K562 (cell line): ENCODE results near the gene OR2T34. TPM values are rescaled to one million over a fixed set of nuclear protein-coding genes. Genes with fewer than 3 reads are reported as not detected.

Experiments used
- ATAC-seq: fragments of 200-7000 bp; cut with Tn5 transposase; 3 replicates; pipeline ENCODE4 v1.9.1; 2020; ENCODE audit warnings: moderate library complexity
- BruUV-seq: library from RNA; stranded (reverse); fragments of 400-500 nt; replicated peaks from 2 replicates; lab custom pipeline; 2021; lab: Mats Ljungman, UMichigan
- CTCF ChIA-PET: fragments of 300-600 bp; formaldehyde crosslinking; extraction: SDS; loops from one replicate; lab custom pipeline; 2021; ENCODE audit warnings: low intra/inter-chr PET ratio; lab: Yijun Ruan, JAX
- POLR2A ChIA-PET: fragments of 300-600, 350-650 bp; sonication (Branson Sonifier 250); formaldehyde crosslinking; extraction: SDS; loops from one replicate; lab custom pipeline; 2021; ENCODE audit warnings: antibody characterized with exemption, inconsistent platforms; lab: Yijun Ruan, JAX
- DNase-seq, 4 experiments: peaks; one replicate each; pipeline versions ENCODE4 v3.0.0 to v3.0.0-alpha.2; 2011 to 2018; ENCODE audit warnings: low spot score in 3 of 4, mixed read lengths in 3 of 4; ENCODE audit errors: extremely low read depth in 1 of 4
- FAIRE-seq: peaks from 2 replicates; lab custom pipeline; 2011; peaks lifted over from hg19 to GRCh38; lab: Jason Lieb, UNC
- H2AFZ ChIP-seq: 2 replicates; pipeline ENCODE4 v1.6.0; 2011; ENCODE audit warnings: low read depth, low read length, control low read depth, inconsistent platforms
- H3K27ac ChIP-seq: fragments of 200-600 bp; 3 replicates; pipeline ENCODE4 v1.8.0; 2011; ENCODE audit warnings: low read depth, mild to moderate bottlenecking, control low read depth, inconsistent platforms, low read length, moderate library complexity, mixed read lengths; ENCODE audit errors: extremely low read depth
- H3K27me3 ChIP-seq, 2 experiments: fragments of 300-600 bp in 1 of 2; 2 replicates in 1 of 2; 3 replicates in 1 of 2; pipeline versions ENCODE4 v1.6.0 to v1.8.0; 2011; ENCODE audit warnings: inconsistent platforms in 2 of 2, low read length in 2 of 2, mild to moderate bottlenecking in 1 of 2, mixed read lengths in 1 of 2, moderate library complexity in 1 of 2; ENCODE audit not compliant: control insufficient read depth in 2 of 2, insufficient read depth in 2 of 2
- H3K36me3 ChIP-seq: fragments of 300-600 bp; 3 replicates; pipeline ENCODE4 v1.8.0; 2011; ENCODE audit warnings: mild to moderate bottlenecking, low read length, inconsistent platforms; ENCODE audit not compliant: control insufficient read depth, insufficient read depth
- H3K4me1 ChIP-seq, 2 experiments: fragments of 200-600 bp in 1 of 2; replicated peaks in 1 of 2; 2 replicates in 1 of 2; 3 replicates in 1 of 2; pipeline versions ENCODE4 v1.5.1 to v1.8.0; 2011; ENCODE audit warnings: inconsistent platforms in 2 of 2, low read length in 2 of 2, mild to moderate bottlenecking in 1 of 2, mixed read lengths in 1 of 2, moderate library complexity in 1 of 2; ENCODE audit not compliant: control insufficient read depth in 2 of 2, insufficient read depth in 2 of 2
- H3K4me2 ChIP-seq: 2 replicates; pipeline ENCODE4 v1.6.1; 2011; ENCODE audit warnings: low read length, control low read depth, inconsistent platforms, mixed read lengths; ENCODE audit not compliant: insufficient read depth
- H3K4me3 ChIP-seq: fragments of 200-600 bp; sonication (generic), shearing (Covaris generic); 2 replicates; pipeline ENCODE4 v1.5.1; 2016; ENCODE audit warnings: control low read depth, inconsistent platforms
- H3K79me2 ChIP-seq: fragments of 200-600 bp; 3 replicates; pipeline ENCODE4 v1.8.0; 2011; ENCODE audit warnings: low read length, inconsistent platforms; ENCODE audit not compliant: control insufficient read depth, insufficient read depth
- H3K9ac ChIP-seq, 2 experiments: 2 replicates each; pipeline versions ENCODE4 v1.6.0 to v1.6.1; 2011; ENCODE audit warnings: low read depth in 2 of 2, low read length in 2 of 2, control low read depth in 1 of 2, inconsistent platforms in 1 of 2, mild to moderate bottlenecking in 1 of 2, mixed read lengths in 1 of 2; ENCODE audit not compliant: insufficient read depth in 1 of 2
- H3K9me1 ChIP-seq: one replicate; pipeline ENCODE4 v1.6.0; 2011; ENCODE audit warnings: inconsistent platforms, mild to moderate bottlenecking, low read length, moderate library complexity; ENCODE audit not compliant: control insufficient read depth, insufficient read depth
- H3K9me3 ChIP-seq: replicated peaks from 2 replicates; pipeline ENCODE4 v1.5.1; 2011; ENCODE audit warnings: low read depth, low read length, inconsistent platforms; ENCODE audit not compliant: control insufficient read depth, insufficient read depth
- H4K20me1 ChIP-seq: replicated peaks from 2 replicates; pipeline ENCODE4 v1.6.1; 2011; ENCODE audit warnings: low read length, inconsistent platforms, mixed read lengths; ENCODE audit not compliant: control insufficient read depth, insufficient read depth
- ATF7 ChIP-seq: fragments of 450-650 bp; IDR thresholded peaks from 2 replicates; pipeline ENCODE4 v1.7.1; 2014; ENCODE audit warnings: mild to moderate bottlenecking, moderate library complexity
- CHD2 ChIP-seq: IDR thresholded peaks from 2 replicates; pipeline ENCODE4 v1.6.1; 2011; ENCODE audit warnings: low read depth, low read length
- CREB1 ChIP-seq, 2 experiments: sonication (generic) in 1 of 2; formaldehyde crosslinking in 1 of 2; IDR thresholded peaks; 2 replicates each; pipeline versions ENCODE4 v1.6.1 to v1.8.0; 2012 to 2022; ENCODE audit warnings: inconsistent platforms in 1 of 2, mild to moderate bottlenecking in 1 of 2, missing genetic modification reagents in 1 of 2, moderate library complexity in 1 of 2
- SNRNP70 ChIP-seq: fragments of 200-400 bp; formaldehyde crosslinking; optimal IDR thresholded peaks from 2 replicates; pipeline ENCODE3; 2017; ENCODE audit warnings: low read depth, low read length
- ZKSCAN8 ChIP-seq: fragments of 200-800 bp; sonication (Bioruptor generic); IDR thresholded peaks from 2 replicates; pipeline ENCODE4 v1.6.1; 2016; ENCODE audit warnings: missing genetic modification characterization, missing compliant biosample characterization
- ZNF224 ChIP-seq: sonication (generic); formaldehyde crosslinking; IDR thresholded peaks from 2 replicates; pipeline ENCODE4 v1.8.0; 2022; ENCODE audit warnings: mild to moderate bottlenecking, missing genetic modification reagents
- ZNF354B ChIP-seq: fragments of 250-450 bp; sonication (Bioruptor Pico); IDR thresholded peaks from 2 replicates; pipeline ENCODE4 v1.4.0; 2020
- WGBS: fragments of 100-300 bp; shearing (Covaris generic); methylation state at CpG from one replicate; pipeline ENCODE4 v1.1.6; 2016; ENCODE audit warnings: low coverage, mixed read lengths; ENCODE audit not compliant: insufficient coverage; ENCODE audit errors: missing lambda C conversion rate; 5-methylcytosine and 5-hydroxymethylcytosine counted together
- in situ Hi-C: fragments of 300-500 bp; cut with MboI; formaldehyde crosslinking; loops from 4 replicates; pipeline ENCODE4 v1.15.0; 2018; ENCODE audit warnings: inconsistent platforms, mixed read lengths
- intact Hi-C: fragments of 100-400 bp; cut with micrococcal nuclease; formaldehyde crosslinking; loops from 2 replicates; pipeline ENCODE4 v1.14.2; 2022
- polyA plus RNA-seq, 8 experiments: library from polyadenylated mRNA; depleted of rRNA in 4 of 8; stranded (reverse) in 5 of 8; unstranded in 3 of 8; fragments of >200 nt; fragmentation: Nextera tagmentation in 2 of 8; fragmentation: Illumina TruSeq in 1 of 8; extraction: Ambion mirVana in 2 of 8; extraction: Trizol in 1 of 8; gene quantifications; 2 replicates each; pipeline versions ENCODE4 v1.2.1 to v1.2.3, GENCODE V29; 2011 to 2014; ENCODE audit warnings: inconsistent platforms in 1 of 8, missing spikeins in 1 of 8
- total RNA-seq, 7 experiments: library from RNA; depleted of rRNA in 6 of 7; stranded (reverse); fragments of >200 nt in 6 of 7; fragmentation: Illumina TruSeq in 2 of 7; extraction: Trizol in 2 of 7; gene quantifications; 2 replicates each; pipeline versions ENCODE4 v1.2.1 to v1.2.3, GENCODE V29; 2011 to 2021; ENCODE audit warnings: low replicate concordance in 1 of 7
- TF ChIP-seq, protein P1 (sequence below), 2 experiments: IDR thresholded peaks; 2 replicates each; pipeline ENCODE4 v1.6.1; 2011; ENCODE audit warnings: borderline replicate concordance in 1 of 2, control low read depth in 1 of 2, low read depth in 1 of 2, low read length in 1 of 2, mild to moderate bottlenecking in 1 of 2, mixed read lengths in 1 of 2, moderate library complexity in 1 of 2; ENCODE audit not compliant: insufficient read depth in 1 of 2, insufficient read length in 1 of 2, poor library complexity in 1 of 2, severe bottlenecking in 1 of 2; ENCODE audit errors: extremely low read depth in 1 of 2
- TF ChIP-seq, protein P2 (sequence below): sonication (generic); formaldehyde crosslinking; IDR thresholded peaks from 2 replicates; pipeline ENCODE4 v1.8.0; 2022; ENCODE audit warnings: mild to moderate bottlenecking, missing genetic modification reagents
- TF ChIP-seq, protein P3 (sequence below): fragments of 250-450 bp; sonication (Bioruptor Pico); IDR thresholded peaks from 2 replicates; pipeline ENCODE4 v1.5.0; 2020; ENCODE audit warnings: mild to moderate bottlenecking

Gene OR2T34
- total and polyA plus RNA-seq, 9 of the 15 experiments (the other 6 are each of a cell fraction or from before 2014, with no cell fraction given), result not detected

DNA sequence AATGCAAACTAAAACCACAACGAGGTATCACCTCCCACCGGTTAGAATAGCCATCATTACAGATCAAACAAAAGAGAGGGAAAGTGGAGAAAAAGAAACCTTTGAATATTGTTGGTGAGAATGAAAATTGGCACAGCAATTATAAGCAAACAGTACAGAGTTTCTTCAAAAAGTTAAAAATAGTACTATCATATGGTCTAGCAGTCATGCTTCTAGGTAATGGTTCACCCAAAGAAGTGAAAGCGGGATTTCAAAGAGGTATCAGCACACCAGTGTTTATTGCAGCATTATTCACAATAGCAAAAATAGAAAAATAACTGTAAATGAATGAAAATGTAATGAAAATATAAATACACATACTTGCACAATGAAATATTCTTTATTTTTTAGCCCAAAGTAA lies 14.8 kb upstream of the OR2T34 start:
- Histone ChIP-seq H3K79me2 (no peaks in the 10 kb centered on the region), H4K20me1 (no peaks in the 10 kb centered on the region), H3K9ac (no peak overlapping the region), H3K9me1 (no peaks in the 10 kb centered on the region), H2AFZ (no peak overlapping the region), H3K27ac (no peak overlapping the region), H3K36me3 (no peaks in the 10 kb centered on the region), H3K27me3 (no peaks in the 10 kb centered on the region), H3K4me1 (no peaks in the 10 kb centered on the region), H3K9me3 (no peaks in the 10 kb centered on the region), H3K4me2 (no peak overlapping the region), H3K4me3 (no peak overlapping the region)
- intact Hi-C loops (no loop called here), in situ Hi-C loops (no loop called here)
- TF ChIP-seq CHD2 (no peak), CREB1 (IDR thresholded peaks at IDR 0.05) (no peak), CREB1 (CRISPR knock-in tag; IDR thresholded peaks at IDR 0.05) (no peak), ZKSCAN8 (CRISPR knock-in tag) (no peak), ZNF224 (CRISPR knock-in tag) (no peak), ZNF354B (CRISPR knock-in tag) (no peak), ATF7 (no peak), SNRNP70 (no peak)
- TF ChIP-seq, protein P1, sequence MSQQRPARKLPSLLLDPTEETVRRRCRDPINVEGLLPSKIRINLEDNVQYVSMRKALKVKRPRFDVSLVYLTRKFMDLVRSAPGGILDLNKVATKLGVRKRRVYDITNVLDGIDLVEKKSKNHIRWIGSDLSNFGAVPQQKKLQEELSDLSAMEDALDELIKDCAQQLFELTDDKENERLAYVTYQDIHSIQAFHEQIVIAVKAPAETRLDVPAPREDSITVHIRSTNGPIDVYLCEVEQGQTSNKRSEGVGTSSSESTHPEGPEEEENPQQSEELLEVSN (IDR thresholded peaks at IDR 0.05; ENCODE audit: borderline replicate concordance in 1 of 2, extremely low read depth in 1 of 2, insufficient read depth in 1 of 2, insufficient read length in 1 of 2, low read depth in 1 of 2, low read length in 1 of 2, poor library complexity in 1 of 2, severe bottlenecking in 1 of 2), result no peak
- TF ChIP-seq, protein P2, sequence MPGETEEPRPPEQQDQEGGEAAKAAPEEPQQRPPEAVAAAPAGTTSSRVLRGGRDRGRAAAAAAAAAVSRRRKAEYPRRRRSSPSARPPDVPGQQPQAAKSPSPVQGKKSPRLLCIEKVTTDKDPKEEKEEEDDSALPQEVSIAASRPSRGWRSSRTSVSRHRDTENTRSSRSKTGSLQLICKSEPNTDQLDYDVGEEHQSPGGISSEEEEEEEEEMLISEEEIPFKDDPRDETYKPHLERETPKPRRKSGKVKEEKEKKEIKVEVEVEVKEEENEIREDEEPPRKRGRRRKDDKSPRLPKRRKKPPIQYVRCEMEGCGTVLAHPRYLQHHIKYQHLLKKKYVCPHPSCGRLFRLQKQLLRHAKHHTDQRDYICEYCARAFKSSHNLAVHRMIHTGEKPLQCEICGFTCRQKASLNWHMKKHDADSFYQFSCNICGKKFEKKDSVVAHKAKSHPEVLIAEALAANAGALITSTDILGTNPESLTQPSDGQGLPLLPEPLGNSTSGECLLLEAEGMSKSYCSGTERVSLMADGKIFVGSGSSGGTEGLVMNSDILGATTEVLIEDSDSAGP, result no peak
- TF ChIP-seq, protein P3, sequence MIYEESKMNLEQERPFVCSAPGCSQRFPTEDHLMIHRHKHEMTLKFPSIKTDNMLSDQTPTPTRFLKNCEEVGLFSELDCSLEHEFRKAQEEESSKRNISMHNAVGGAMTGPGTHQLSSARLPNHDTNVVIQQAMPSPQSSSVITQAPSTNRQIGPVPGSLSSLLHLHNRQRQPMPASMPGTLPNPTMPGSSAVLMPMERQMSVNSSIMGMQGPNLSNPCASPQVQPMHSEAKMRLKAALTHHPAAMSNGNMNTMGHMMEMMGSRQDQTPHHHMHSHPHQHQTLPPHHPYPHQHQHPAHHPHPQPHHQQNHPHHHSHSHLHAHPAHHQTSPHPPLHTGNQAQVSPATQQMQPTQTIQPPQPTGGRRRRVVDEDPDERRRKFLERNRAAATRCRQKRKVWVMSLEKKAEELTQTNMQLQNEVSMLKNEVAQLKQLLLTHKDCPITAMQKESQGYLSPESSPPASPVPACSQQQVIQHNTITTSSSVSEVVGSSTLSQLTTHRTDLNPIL (CRISPR knock-in tag), result no peak
- FAIRE-seq (no peak), ATAC-seq (no peak), DNase-seq (no peak)
- ChIA-PET CTCF (no interaction called here), POLR2A (no interaction called here)
- 0% methylated on average over 1 of the region's 3 CpGs for WGBS
- no TSS peak for BruUV-seq
